LNCAP (cell line): Measurements from ENCODE around the gene AMBRA1.

Experiments used
- CTCF ChIP-seq: fragments of 450-650 bp; IDR thresholded peaks from 2 replicates; pipeline ENCODE4 v1.5.1; 2017; ENCODE audit warnings: mild to moderate bottlenecking

The AMBRA1 gene

GRCh38 chr11:46429717-46430116 lies 164.1 kb downstream of the AMBRA1 start:
- TF ChIP-seq CTCF: no peak

GRCh38 chr11:46427364-46427763 lies 166.5 kb downstream of the AMBRA1 start:
- no peak for TF ChIP-seq CTCF

GRCh38 chr11:46426233-46426991 lies 167.4 kb downstream of the AMBRA1 start:
- no peak for TF ChIP-seq CTCF

- TF ChIP-seq CTCF: no peak
These were observed 171.2 kb downstream of the AMBRA1 start for GRCh38 chr11:46422588-46422987.

GRCh38 chr11:46421257-46421880 lies 172.5 kb downstream of the AMBRA1 start:
- no peak for TF ChIP-seq CTCF

- TF ChIP-seq CTCF: no peak
These were observed 173.3 kb downstream of the AMBRA1 start for GRCh38 chr11:46420513-46420912.

- no peak for TF ChIP-seq CTCF
These were observed 175.1 kb downstream of the AMBRA1 start for GRCh38 chr11:46418751-46419150.
